SK-N-SH (cell line): ENCODE data around the gene ACD. TPM values are rescaled to one million over a fixed set of nuclear protein-coding genes. Genes with fewer than 3 reads are reported as not detected.

Experiments
- CTCF ChIA-PET: fragments of 300-600, 350-600 bp; formaldehyde crosslinking; extraction: SDS; loops from one replicate; lab custom pipeline; 2021; lab: Yijun Ruan, JAX
- POLR2A ChIA-PET: fragments of 350-600 bp; sonication (Branson Sonifier 250); formaldehyde crosslinking; extraction: SDS; loops from one replicate; lab custom pipeline; 2020; ENCODE audit warnings: antibody characterized with exemption, inconsistent platforms; lab: Yijun Ruan, JAX
- DNase-seq: peaks from one replicate; pipeline ENCODE4 v3.0.0; 2012
- H2AFZ ChIP-seq: fragments of 200-600 bp; sonication (generic); 2 replicates; pipeline ENCODE4 v1.8.1; 2016; ENCODE audit warnings: antibody characterized with exemption, mild to moderate bottlenecking, low read depth
- H3F3A ChIP-seq: fragments of 200-600 bp; sonication (generic); replicated peaks from 2 replicates; pipeline ENCODE3; 2016; ENCODE audit warnings: antibody characterized with exemption, mild to moderate bottlenecking; ENCODE audit not compliant: insufficient read depth
- H3K27ac ChIP-seq, 2 experiments: fragments of 200-500 bp in 1 of 2; fragments of 200-600 bp in 1 of 2; sonication (Bioruptor generic) in 1 of 2; sonication (generic), shearing (Covaris generic) in 1 of 2; 2 replicates each; pipeline versions ENCODE4 v1.5.1 to v1.6.1; 2014 to 2016; ENCODE audit warnings: low read depth in 2 of 2, inconsistent platforms in 1 of 2, low read length in 1 of 2, mild to moderate bottlenecking in 1 of 2, mixed read lengths in 1 of 2
- H3K27me3 ChIP-seq: fragments of 200-600 bp; sonication (generic), shearing (Covaris generic); 2 replicates; pipeline ENCODE4 v1.6.1; 2016; ENCODE audit warnings: mixed run types; ENCODE audit not compliant: insufficient read depth
- H3K36me3 ChIP-seq, 2 experiments: fragments of 200-500 bp in 1 of 2; fragments of 200-600 bp in 1 of 2; sonication (Bioruptor generic) in 1 of 2; sonication (generic) in 1 of 2; replicated peaks in 1 of 2; 2 replicates each; pipeline versions ENCODE3 to v1.5.1; 2014 to 2016; ENCODE audit warnings: low read length in 1 of 2, mild to moderate bottlenecking in 1 of 2; ENCODE audit not compliant: insufficient read depth in 2 of 2, control insufficient read depth in 1 of 2
- H3K4me1 ChIP-seq, 2 experiments: fragments of 200-500 bp in 1 of 2; fragments of 200-600 bp in 1 of 2; sonication (Bioruptor generic) in 1 of 2; sonication (generic), shearing (Covaris generic) in 1 of 2; 2 replicates each; pipeline versions ENCODE4 v1.5.1 to v1.6.1; 2014 to 2016; ENCODE audit warnings: low read depth in 1 of 2, low read length in 1 of 2, mixed run types in 1 of 2; ENCODE audit not compliant: insufficient read depth in 2 of 2, control insufficient read depth in 1 of 2
- H3K4me2 ChIP-seq: fragments of 200-600 bp; sonication (generic), shearing (Covaris generic); 2 replicates; pipeline ENCODE4 v1.6.1; 2017; ENCODE audit warnings: mixed run types
- H3K4me3 ChIP-seq, 2 experiments: fragments of 200-500 bp in 1 of 2; fragments of 200-600 bp in 1 of 2; sonication (Bioruptor generic) in 1 of 2; sonication (generic), shearing (Covaris generic) in 1 of 2; 2 replicates each; pipeline versions ENCODE4 v1.5.1 to v1.8.1; 2014 to 2016; ENCODE audit warnings: low read depth in 2 of 2, inconsistent platforms in 1 of 2, low read length in 1 of 2, mild to moderate bottlenecking in 1 of 2, mixed read lengths in 1 of 2, moderate library complexity in 1 of 2
- H3K79me2 ChIP-seq: fragments of 200-600 bp; sonication (generic); 2 replicates; pipeline ENCODE4 v1.8.1; 2017; ENCODE audit warnings: mild to moderate bottlenecking; ENCODE audit not compliant: insufficient read depth
- H3K9ac ChIP-seq: fragments of 200-600 bp; sonication (generic); 2 replicates; pipeline ENCODE4 v1.6.1; 2017; ENCODE audit warnings: mixed run types
- H3K9me2 ChIP-seq: fragments of 200-600 bp; sonication (generic); 2 replicates; pipeline ENCODE4 v1.6.1; 2017; ENCODE audit warnings: mixed run types
- H3K9me3 ChIP-seq: fragments of 200-600 bp; sonication (generic); 2 replicates; pipeline ENCODE4 v1.6.1; 2017; ENCODE audit warnings: mixed run types, mild to moderate bottlenecking, moderate library complexity
- H4K20me1 ChIP-seq: fragments of 200-600 bp; sonication (generic); 2 replicates; pipeline ENCODE4 v1.6.1; 2017; ENCODE audit warnings: mild to moderate bottlenecking, mixed run types; ENCODE audit not compliant: insufficient read depth
- CHD2 ChIP-seq: fragments of 150-350 bp; IDR thresholded peaks from 2 replicates; pipeline ENCODE4 v1.6.1; 2018; ENCODE audit warnings: low read length; ENCODE audit not compliant: partially characterized antibody
- ELF1 ChIP-seq: IDR thresholded peaks from 2 replicates; pipeline ENCODE4 v1.4.0; 2012
- EZH2phosphoT487 ChIP-seq: fragments of 200-600 bp; sonication (generic); IDR thresholded peaks from 2 replicates; pipeline ENCODE4 v1.6.1; 2017; ENCODE audit warnings: low read depth, mixed run types, mild to moderate bottlenecking, antibody characterized with exemption, moderate library complexity, borderline replicate concordance
- FOSL2 ChIP-seq: IDR thresholded peaks from 2 replicates; pipeline ENCODE4 v1.4.0; 2012; ENCODE audit warnings: low read depth, mild to moderate bottlenecking, moderate library complexity, borderline replicate concordance
- FOXM1 ChIP-seq: IDR thresholded peaks from 2 replicates; pipeline ENCODE4 v1.4.0; 2012; ENCODE audit warnings: low read depth, mild to moderate bottlenecking
- GABPA ChIP-seq: IDR thresholded peaks from 2 replicates; pipeline ENCODE4 v1.4.0; 2012; ENCODE audit warnings: low read depth, mild to moderate bottlenecking
- JUND ChIP-seq: IDR thresholded peaks from 2 replicates; pipeline ENCODE4 v1.4.0; 2012
- MEF2A ChIP-seq: IDR thresholded peaks from 2 replicates; pipeline ENCODE4 v1.4.0; 2012; ENCODE audit warnings: low read depth, borderline replicate concordance
- SMC3 ChIP-seq: IDR thresholded peaks from 2 replicates; pipeline ENCODE4 v1.6.1; 2012; ENCODE audit warnings: low read depth, low read length, improper control_type of control experiment
- TCF12 ChIP-seq: IDR thresholded peaks from 2 replicates; pipeline ENCODE4 v1.4.0; 2012
- TEAD4 ChIP-seq: IDR thresholded peaks from 2 replicates; pipeline ENCODE4 v1.4.0; 2012; ENCODE audit warnings: mild to moderate bottlenecking, borderline replicate concordance; ENCODE audit not compliant: insufficient read depth
- YY1 ChIP-seq: IDR thresholded peaks from 2 replicates; pipeline ENCODE4 v1.4.0; 2012; ENCODE audit warnings: low read depth, mild to moderate bottlenecking
- WGBS: methylation state at CpG from one replicate; pipeline ENCODE4 v1.1.6; 2017; ENCODE audit warnings: low lambda C conversion rate; 5-methylcytosine and 5-hydroxymethylcytosine counted together
- polyA plus RNA-seq, 3 experiments: library from polyadenylated mRNA; depleted of rRNA; stranded (reverse); fragments of >200 nt; gene quantifications; 2 replicates each; pipeline ENCODE4 v1.2.3, GENCODE V29; 2012
- TF ChIP-seq, protein P1 (sequence below): IDR thresholded peaks from 2 replicates; pipeline ENCODE4 v1.4.0; 2012; ENCODE audit warnings: low read depth
- TF ChIP-seq, protein P2 (sequence below): fragments of 150-350 bp; IDR thresholded peaks from 2 replicates; pipeline ENCODE4 v1.6.1; 2017; ENCODE audit warnings: antibody characterized with exemption, low read length, low read depth, borderline replicate concordance
- TF ChIP-seq, protein P3 (sequence below): fragments of 200-600 bp; sonication (generic); IDR thresholded peaks from 2 replicates; pipeline ENCODE4 v1.6.1; 2017; ENCODE audit warnings: antibody characterized with exemption, mild to moderate bottlenecking, moderate library complexity
- TF ChIP-seq, protein P4 (sequence below): IDR thresholded peaks from 2 replicates; pipeline ENCODE4 v1.6.1; 2012; ENCODE audit warnings: mild to moderate bottlenecking, low read depth, low read length, moderate library complexity
- TF ChIP-seq, protein P5 (sequence below): IDR thresholded peaks from 2 replicates; pipeline ENCODE4 v1.4.0; 2012; ENCODE audit warnings: low read depth, borderline replicate concordance

Gene ACD
- polyA plus RNA-seq, 1 of the 3 experiments (the other 2 are of a cell fraction) = 37.8 TPM

DNA sequence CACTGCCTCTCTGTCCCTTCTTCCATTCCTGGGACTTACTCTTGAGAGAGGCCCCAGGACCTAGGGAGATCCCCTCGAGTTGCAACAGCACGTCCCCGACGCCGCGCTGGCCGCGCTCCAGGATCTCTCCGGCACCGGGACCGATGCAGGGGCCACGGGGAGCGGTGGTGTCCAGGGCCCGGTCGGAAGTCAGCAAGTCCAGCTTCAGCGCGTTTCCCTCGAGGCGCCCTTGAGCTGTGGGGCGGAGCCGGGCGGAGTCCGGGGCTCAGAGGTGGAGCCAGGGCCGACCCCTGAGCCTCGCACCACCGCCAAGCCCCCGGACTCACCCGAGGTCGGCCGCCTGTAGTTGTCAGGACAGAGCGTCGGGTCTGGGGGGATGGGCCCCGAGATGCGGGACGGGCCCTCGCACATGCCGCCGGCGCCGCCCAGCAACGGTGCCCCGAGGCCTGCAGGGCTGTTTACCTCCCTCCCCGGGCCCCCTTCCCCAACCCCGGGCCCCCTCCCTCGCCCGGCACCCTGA is 6.0 kb upstream of the ACD start:
- H3F3A ChIP-seq = peaks cover 19% of the 10 kb centered on the region
- TF ChIP-seq TCF12 = no peak
- TF ChIP-seq, protein P1, sequence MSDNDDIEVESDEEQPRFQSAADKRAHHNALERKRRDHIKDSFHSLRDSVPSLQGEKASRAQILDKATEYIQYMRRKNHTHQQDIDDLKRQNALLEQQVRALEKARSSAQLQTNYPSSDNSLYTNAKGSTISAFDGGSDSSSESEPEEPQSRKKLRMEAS = peak; percentile 27
- TF ChIP-seq, protein P2, sequence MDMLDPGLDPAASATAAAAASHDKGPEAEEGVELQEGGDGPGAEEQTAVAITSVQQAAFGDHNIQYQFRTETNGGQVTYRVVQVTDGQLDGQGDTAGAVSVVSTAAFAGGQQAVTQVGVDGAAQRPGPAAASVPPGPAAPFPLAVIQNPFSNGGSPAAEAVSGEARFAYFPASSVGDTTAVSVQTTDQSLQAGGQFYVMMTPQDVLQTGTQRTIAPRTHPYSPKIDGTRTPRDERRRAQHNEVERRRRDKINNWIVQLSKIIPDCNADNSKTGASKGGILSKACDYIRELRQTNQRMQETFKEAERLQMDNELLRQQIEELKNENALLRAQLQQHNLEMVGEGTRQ = no peak
- H3K9me3 ChIP-seq = no peaks in the 10 kb centered on the region
- peak overlapping the region; percentile 94; the same call in 1 of the 2 replicates for H2AFZ ChIP-seq
- H3K9ac ChIP-seq = peak overlapping the region; percentile 75
- H3K36me3 ChIP-seq = peaks cover 0 to 13% of the 10 kb centered on the region in 2 experiments
- WGBS = 10% methylated on average over 2 of the region's 46 CpGs
- ChIA-PET POLR2A (interaction anchor here (0.8 to 2.4 kb wide), 6 partner anchors 10 to 180 kb away, joined by 3 to 11 read pairs (median 4); partner anchors contain the start of genes CTCF and RIPOR1), CTCF (interaction anchor here (1.1 to 18.3 kb wide), 11 partner anchors 14 to 238 kb away, joined by 3 to 246 read pairs (median 9); partner anchors contain the start of genes ATP6V0D1, CARMIL2 and CTCF)
- peaks cover 10 to 33% of the 10 kb centered on the region in 2 experiments; a peak in 2 of 4 replicates for H3K4me1 ChIP-seq
- peak overlapping the region; percentile 99 for H3K4me2 ChIP-seq
- peak overlapping the region; percentile 67 to 73 for H3K4me3 ChIP-seq
- DNase-seq = peak; percentile 82
- no peaks in the 10 kb centered on the region for H3K9me2 ChIP-seq
- H3K27me3 ChIP-seq = no peaks in the 10 kb centered on the region
- no peaks in the 10 kb centered on the region for H4K20me1 ChIP-seq
- peak overlapping the region; percentile 56 to 66; a peak in 3 of 4 replicates for H3K27ac ChIP-seq
- peaks cover 3% of the 10 kb centered on the region; the same call in 1 of the 2 replicates for H3K79me2 ChIP-seq

DNA sequence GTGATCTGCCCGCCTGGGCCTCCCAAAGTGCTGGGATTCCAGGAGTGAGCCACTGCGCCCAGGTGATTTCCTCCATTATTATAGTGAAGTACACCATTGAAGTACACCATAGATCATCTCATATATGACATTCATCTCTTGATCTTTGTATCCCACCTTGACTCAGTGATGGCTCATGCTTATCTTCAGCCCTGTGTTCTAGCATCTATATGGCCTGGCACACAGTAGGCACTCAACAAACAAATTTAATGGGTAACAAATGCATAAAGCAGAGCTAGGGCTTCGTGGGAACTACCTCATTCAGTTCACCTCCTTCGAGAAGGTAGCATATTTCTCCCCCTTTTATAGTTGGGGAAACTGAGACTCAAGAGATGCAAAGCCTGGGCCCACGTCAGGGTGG is 5.5 kb upstream of the ACD start:
- H3K4me3 ChIP-seq = peak overlapping the region; percentile 67 to 73
- H3K27me3 ChIP-seq = no peaks in the 10 kb centered on the region
- H3K9ac ChIP-seq = peak overlapping the region; percentile 75; the same call in 1 of the 2 replicates
- ChIA-PET POLR2A (interaction anchor here (1.0 to 1.1 kb wide), 2 partner anchors 9 to 103 kb away, joined by 3 to 4 read pairs; partner anchors contain the start of gene CTCF), CTCF (interaction anchor here (1.1 to 18.3 kb wide), 10 partner anchors 13 to 375 kb away, joined by 3 to 246 read pairs (median 8); partner anchors contain the start of genes ATP6V0D1, CARMIL2 and CTCF)
- H3K36me3 ChIP-seq = peaks cover 0 to 13% of the 10 kb centered on the region in 2 experiments
- no peaks in the 10 kb centered on the region for H3K9me3 ChIP-seq
- no peaks in the 10 kb centered on the region for H3K9me2 ChIP-seq
- peaks cover 3% of the 10 kb centered on the region; the same call in 1 of the 2 replicates for H3K79me2 ChIP-seq
- no peaks in the 10 kb centered on the region for H4K20me1 ChIP-seq
- H3K27ac ChIP-seq = no peak overlapping the region; a peak in 2 of 4 replicates
- peaks cover 21% of the 10 kb centered on the region for H3F3A ChIP-seq
- WGBS = 65% methylated on average over 5 of the region's 5 CpGs
- peaks cover 10 to 35% of the 10 kb centered on the region in 2 experiments; a peak in 2 of 4 replicates for H3K4me1 ChIP-seq
- TF ChIP-seq, protein P3, sequence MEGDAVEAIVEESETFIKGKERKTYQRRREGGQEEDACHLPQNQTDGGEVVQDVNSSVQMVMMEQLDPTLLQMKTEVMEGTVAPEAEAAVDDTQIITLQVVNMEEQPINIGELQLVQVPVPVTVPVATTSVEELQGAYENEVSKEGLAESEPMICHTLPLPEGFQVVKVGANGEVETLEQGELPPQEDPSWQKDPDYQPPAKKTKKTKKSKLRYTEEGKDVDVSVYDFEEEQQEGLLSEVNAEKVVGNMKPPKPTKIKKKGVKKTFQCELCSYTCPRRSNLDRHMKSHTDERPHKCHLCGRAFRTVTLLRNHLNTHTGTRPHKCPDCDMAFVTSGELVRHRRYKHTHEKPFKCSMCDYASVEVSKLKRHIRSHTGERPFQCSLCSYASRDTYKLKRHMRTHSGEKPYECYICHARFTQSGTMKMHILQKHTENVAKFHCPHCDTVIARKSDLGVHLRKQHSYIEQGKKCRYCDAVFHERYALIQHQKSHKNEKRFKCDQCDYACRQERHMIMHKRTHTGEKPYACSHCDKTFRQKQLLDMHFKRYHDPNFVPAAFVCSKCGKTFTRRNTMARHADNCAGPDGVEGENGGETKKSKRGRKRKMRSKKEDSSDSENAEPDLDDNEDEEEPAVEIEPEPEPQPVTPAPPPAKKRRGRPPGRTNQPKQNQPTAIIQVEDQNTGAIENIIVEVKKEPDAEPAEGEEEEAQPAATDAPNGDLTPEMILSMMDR = no peak
- TF ChIP-seq EZH2phosphoT487 (no peak), FOXM1 (no peak), MEF2A (no peak), ELF1 (no peak), GABPA (no peak), FOSL2 (no peak), CHD2 (no peak), SMC3 (no peak), JUND (no peak), YY1 (no peak), TEAD4 (no peak)
- TF ChIP-seq, protein P4, sequence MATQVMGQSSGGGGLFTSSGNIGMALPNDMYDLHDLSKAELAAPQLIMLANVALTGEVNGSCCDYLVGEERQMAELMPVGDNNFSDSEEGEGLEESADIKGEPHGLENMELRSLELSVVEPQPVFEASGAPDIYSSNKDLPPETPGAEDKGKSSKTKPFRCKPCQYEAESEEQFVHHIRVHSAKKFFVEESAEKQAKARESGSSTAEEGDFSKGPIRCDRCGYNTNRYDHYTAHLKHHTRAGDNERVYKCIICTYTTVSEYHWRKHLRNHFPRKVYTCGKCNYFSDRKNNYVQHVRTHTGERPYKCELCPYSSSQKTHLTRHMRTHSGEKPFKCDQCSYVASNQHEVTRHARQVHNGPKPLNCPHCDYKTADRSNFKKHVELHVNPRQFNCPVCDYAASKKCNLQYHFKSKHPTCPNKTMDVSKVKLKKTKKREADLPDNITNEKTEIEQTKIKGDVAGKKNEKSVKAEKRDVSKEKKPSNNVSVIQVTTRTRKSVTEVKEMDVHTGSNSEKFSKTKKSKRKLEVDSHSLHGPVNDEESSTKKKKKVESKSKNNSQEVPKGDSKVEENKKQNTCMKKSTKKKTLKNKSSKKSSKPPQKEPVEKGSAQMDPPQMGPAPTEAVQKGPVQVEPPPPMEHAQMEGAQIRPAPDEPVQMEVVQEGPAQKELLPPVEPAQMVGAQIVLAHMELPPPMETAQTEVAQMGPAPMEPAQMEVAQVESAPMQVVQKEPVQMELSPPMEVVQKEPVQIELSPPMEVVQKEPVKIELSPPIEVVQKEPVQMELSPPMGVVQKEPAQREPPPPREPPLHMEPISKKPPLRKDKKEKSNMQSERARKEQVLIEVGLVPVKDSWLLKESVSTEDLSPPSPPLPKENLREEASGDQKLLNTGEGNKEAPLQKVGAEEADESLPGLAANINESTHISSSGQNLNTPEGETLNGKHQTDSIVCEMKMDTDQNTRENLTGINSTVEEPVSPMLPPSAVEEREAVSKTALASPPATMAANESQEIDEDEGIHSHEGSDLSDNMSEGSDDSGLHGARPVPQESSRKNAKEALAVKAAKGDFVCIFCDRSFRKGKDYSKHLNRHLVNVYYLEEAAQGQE = no peak
- TF ChIP-seq, protein P5, sequence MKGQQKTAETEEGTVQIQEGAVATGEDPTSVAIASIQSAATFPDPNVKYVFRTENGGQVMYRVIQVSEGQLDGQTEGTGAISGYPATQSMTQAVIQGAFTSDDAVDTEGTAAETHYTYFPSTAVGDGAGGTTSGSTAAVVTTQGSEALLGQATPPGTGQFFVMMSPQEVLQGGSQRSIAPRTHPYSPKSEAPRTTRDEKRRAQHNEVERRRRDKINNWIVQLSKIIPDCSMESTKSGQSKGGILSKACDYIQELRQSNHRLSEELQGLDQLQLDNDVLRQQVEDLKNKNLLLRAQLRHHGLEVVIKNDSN = no peak
- DNase-seq = no peak
- H3K4me2 ChIP-seq = peak overlapping the region; percentile 99
- peak overlapping the region; percentile 94; the same call in 1 of the 2 replicates for H2AFZ ChIP-seq
